ENCODE data around the gene SLC19A2. TPM values are rescaled to one million over a fixed set of nuclear protein-coding genes. Genes with fewer than 3 reads are reported as not detected.

The SLC19A2 gene
- total RNA-seq, 3 donors from 2014 or later: 34.7 to 71.8 (median 64.2) TPM

Other genes with a start within 250 kb of the SLC19A2 start
- 10 to 100 TPM; 13.0 to 22.8 (median 16.7) TPM for gene NME7, start 118.1 kb downstream of the SLC19A2 start, total RNA-seq
- gene BLZF1, start 117.7 kb downstream of the SLC19A2 start, total RNA-seq: 10 to 100 TPM; 22.0 to 34.8 (median 27.7) TPM
- gene CCDC181, start 58.5 kb downstream of the SLC19A2 start, total RNA-seq: under 1 TPM in 2 of 3 donors, not detected in 1; 0.66 to 0.73 TPM
- gene F5, start 100.5 kb upstream of the SLC19A2 start, total RNA-seq: 1 to 10 TPM in 2 of 3 donors, under 1 TPM in 1; 0.44 to 7.4 (median 1.3) TPM
- 10 to 100 TPM in 2 of 3 donors, 1 to 10 TPM in 1; 5.4 to 13.1 (median 10.1) TPM for gene SELP, start 144.2 kb upstream of the SLC19A2 start, total RNA-seq
- 1 to 10 TPM; 1.9 to 2.3 (median 2.0) TPM for gene SELL, start 225.7 kb upstream of the SLC19A2 start, total RNA-seq
- gene SELE, start 248.1 kb upstream of the SLC19A2 start, total RNA-seq: 1 to 10 TPM in 2 of 3 donors, under 1 TPM in 1; 0.66 to 5.0 (median 1.4) TPM